ENCODE measurements around the gene NAA60. TPM values are rescaled to one million over a fixed set of nuclear protein-coding genes. Genes with fewer than 3 reads are reported as not detected.
A peak's percentile ranks its signal among the peaks of the same experiment; 100 is the strongest.
"Not testable (repeated sequence)": the region's sequence is repeated elsewhere in the genome, so short reads cannot be mapped to it uniquely, and the experiment has no call there.

Gene NAA60
- total RNA-seq, 1 donor from 2014 or later = 56.3 TPM

DNA sequence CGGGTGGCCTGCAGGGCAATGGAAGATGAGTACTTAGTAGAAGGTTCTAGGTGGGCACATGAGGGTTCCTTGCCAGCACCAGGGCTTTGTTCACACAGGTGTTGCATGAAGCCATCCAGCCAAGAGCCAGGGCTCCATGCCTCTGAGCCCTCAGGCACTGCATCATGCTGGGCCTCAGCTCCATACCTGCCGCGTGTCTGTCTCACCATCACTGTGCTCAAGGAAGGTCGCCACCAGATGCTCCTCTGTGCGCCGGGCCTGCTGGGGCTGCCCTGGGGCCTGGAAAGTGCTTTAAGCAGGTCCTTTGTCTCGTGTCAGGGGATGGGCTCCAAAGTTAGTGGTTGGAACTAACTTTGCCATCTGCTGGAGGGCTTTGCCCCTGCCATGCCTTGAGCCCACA, 26.3 kb downstream of the NAA60 start:
- H3K27me3 ChIP-seq (ENCODE audit: low read depth) = no peaks in the 10 kb centered on the region
- peaks cover 33% of the 10 kb centered on the region for H3K4me1 ChIP-seq
- no peak for ATAC-seq
- no peaks in the 10 kb centered on the region for H3K9me3 ChIP-seq
- no peak for DNase-seq
- TF ChIP-seq CTCF (IDR thresholded peaks at IDR 0.05) = no peak
- peaks cover 41% of the 10 kb centered on the region for H3K36me3 ChIP-seq
- intact Hi-C loops (cut with DNase I) = no loop called here
- no peak overlapping the region for H3K4me3 ChIP-seq
- H3K27ac ChIP-seq = no peak overlapping the region

DNA sequence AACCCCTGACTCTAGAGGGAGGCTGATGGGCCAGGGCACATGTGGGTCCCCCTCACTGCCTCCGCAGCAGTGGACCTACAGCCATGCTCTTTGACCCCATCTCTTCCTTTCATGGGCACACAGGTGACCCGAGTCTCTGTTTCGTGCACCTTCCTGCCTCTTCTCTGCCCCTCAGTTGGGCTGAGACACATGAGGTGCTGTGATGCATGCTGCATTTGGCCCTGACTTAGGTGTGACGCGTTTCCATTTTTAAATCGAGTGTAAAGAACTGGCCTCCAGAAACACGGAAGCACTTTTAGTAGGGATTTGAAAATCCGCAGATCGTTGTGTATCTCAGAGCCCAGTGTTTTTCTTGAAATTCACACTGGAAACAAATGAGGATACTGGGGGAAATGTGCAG, 27.2 kb downstream of the NAA60 start:
- Histone ChIP-seq H3K27me3 (ENCODE audit: low read depth) (no peaks in the 10 kb centered on the region), H3K9me3 (no peaks in the 10 kb centered on the region), H3K36me3 (peaks cover 36% of the 10 kb centered on the region), H3K4me3 (no peak overlapping the region), H3K27ac (no peak overlapping the region), H3K4me1 (peaks cover 32% of the 10 kb centered on the region)
- intact Hi-C loops (cut with DNase I) = no loop called here
- TF ChIP-seq CTCF (IDR thresholded peaks at IDR 0.05) = no peak
- ATAC-seq = no peak
- DNase-seq = no peak

DNA sequence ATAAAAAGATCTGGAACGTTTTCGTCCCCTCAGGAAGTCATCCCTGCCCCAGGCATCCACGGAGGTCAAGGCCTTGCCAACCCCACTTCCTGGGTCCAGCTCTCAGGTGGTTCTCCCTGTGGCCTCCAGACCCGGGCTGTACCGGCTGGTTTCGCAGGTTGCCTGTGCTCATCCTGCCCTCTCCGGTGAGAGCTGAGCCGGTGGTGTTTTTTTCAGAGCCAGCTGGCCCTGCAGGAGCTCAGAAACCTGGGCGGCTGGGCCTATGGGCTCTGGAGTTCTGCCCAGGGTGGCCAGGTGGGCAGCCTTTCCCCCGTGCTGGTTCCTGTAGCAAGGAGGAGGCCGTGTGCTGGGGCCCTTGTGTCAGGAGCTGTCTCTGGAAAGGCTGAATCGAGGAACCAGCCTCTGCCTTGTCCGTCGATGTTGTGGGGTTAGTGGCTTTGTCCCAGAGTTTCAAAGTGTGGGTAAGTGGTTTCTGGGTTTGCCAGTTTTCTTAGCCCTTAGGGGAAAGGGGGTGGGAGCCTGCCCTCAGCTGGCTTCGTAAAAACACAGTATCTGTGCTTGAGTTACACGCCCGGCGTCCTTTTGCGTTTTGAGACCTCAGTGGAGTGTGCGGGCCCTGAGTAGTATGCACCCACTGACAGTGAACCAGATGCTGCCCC, 28.2 kb downstream of the NAA60 start:
- ATAC-seq (no peak), DNase-seq (no peak)
- no peaks in the 10 kb centered on the region for H3K9me3 ChIP-seq
- TF ChIP-seq CTCF (IDR thresholded peaks at IDR 0.05) = no peak
- H3K36me3 ChIP-seq = peaks cover 32% of the 10 kb centered on the region
- H3K4me1 ChIP-seq = peaks cover 32% of the 10 kb centered on the region
- no peak overlapping the region for H3K27ac ChIP-seq
- no peak overlapping the region for H3K4me3 ChIP-seq
- H3K27me3 ChIP-seq (ENCODE audit: low read depth) = no peaks in the 10 kb centered on the region
- intact Hi-C loops (cut with DNase I) = no loop called here

GRCh38 chr16:3472878-3473595, 29.6 kb downstream of the NAA60 start:
- Histone ChIP-seq H3K27ac (no peak overlapping the region), H3K36me3 (peaks cover 30% of the 10 kb centered on the region), H3K4me3 (no peak overlapping the region), H3K9me3 (no peaks in the 10 kb centered on the region), H3K27me3 (ENCODE audit: low read depth) (no peaks in the 10 kb centered on the region), H3K4me1 (peaks cover 18% of the 10 kb centered on the region)
- TF ChIP-seq CTCF (IDR thresholded peaks at IDR 0.05) = no peak
- ATAC-seq = no peak
- DNase-seq = no peak
- intact Hi-C loops (cut with DNase I) = no loop called here

GRCh38 chr16:3473596-3473943, 30.1 kb downstream of the NAA60 start:
- intact Hi-C loops (cut with DNase I); H3K27ac ChIP-seq; DNase-seq; H3K27me3 ChIP-seq (ENCODE audit: low read depth); H3K4me3 ChIP-seq; ATAC-seq; H3K9me3 ChIP-seq: not testable (repeated sequence)
- Histone ChIP-seq H3K4me1 (peaks cover 13% of the 10 kb centered on the region), H3K36me3 (peaks cover 35% of the 10 kb centered on the region)

DNA sequence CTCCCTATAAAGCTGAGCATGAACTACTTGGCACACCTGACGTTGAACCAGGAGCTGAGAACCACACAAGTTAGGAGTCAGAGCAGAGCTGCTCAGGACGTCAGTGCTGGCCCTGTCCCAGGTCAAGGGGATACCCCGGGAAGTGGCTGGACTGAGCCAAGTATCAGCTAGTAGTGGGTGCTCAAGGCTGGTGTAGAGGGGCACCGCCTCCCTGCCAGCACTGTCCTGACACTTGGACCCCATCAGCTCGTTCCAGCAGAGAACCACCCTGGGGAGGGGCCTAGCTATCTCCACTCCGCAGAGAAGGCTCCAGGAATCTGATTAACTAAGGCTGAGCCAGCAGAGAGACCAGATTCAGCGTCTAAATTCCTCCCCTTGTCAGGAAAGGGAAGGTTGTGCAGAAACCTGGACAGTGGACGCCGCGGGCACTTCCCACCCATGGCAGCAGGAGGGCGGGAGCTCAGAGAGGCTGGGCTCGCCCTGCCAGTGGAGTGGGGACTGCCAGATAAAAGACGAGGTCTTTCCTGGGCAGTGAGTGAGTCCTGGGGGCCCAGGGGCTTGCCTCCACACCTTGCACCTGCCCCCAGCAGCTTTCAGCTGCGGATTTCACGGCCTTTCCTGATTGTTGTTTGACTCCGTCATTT, 30.8 kb downstream of the NAA60 start:
- Histone ChIP-seq H3K4me1 (peaks cover 9% of the 10 kb centered on the region), H3K27ac (no peak overlapping the region), H3K9me3 (no peaks in the 10 kb centered on the region), H3K4me3 (no peak overlapping the region), H3K27me3 (ENCODE audit: low read depth) (no peaks in the 10 kb centered on the region), H3K36me3 (peaks cover 42% of the 10 kb centered on the region)
- ATAC-seq = peak; percentile 71 to 74
- DNase-seq = no peak
- intact Hi-C loops (cut with DNase I) = no loop called here
- no peak for TF ChIP-seq CTCF (IDR thresholded peaks at IDR 0.05)

DNA sequence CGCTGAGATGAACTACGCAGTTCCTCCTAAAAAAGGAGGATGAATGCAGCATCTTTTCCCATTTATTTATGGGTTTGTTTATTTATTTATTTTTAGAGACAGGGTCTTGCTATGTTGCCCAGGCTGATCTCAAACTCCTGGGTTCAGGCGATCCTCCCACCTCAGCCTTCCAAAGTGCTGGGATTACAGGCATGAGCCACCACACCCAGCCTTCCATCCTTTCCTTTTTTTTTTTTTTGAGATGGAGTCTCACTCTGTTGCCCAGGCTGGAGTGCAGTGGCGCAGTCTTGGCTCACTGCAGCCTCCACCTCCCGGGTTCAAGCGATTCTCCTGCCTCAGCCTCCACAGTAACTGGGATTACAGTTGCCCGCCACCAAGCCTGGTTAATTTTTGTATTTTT, 31.4 kb downstream of the NAA60 start:
- H3K27me3 ChIP-seq (ENCODE audit: low read depth); DNase-seq; H3K27ac ChIP-seq; H3K4me1 ChIP-seq; ATAC-seq; H3K4me3 ChIP-seq; H3K9me3 ChIP-seq; intact Hi-C loops (cut with DNase I): not testable (repeated sequence)
- H3K36me3 ChIP-seq = peaks cover 45% of the 10 kb centered on the region
